ENCODE results near the gene PRR23E.

Gene PRR23E

GRCh38 chr3:127159543-127159942, 33.4 kb upstream of the PRR23E start:
- Histone ChIP-seq H3K27ac (ENCODE audit: extremely low read depth, low read depth, low read length) (no peak overlapping the region), H3K4me1 (ENCODE audit: control insufficient read depth, insufficient read depth, low read length) (no peaks in the 10 kb centered on the region), H3K9me3 (ENCODE audit: control insufficient read depth, insufficient read depth, low read depth, low read length) (no peaks in the 10 kb centered on the region), H3K36me3 (ENCODE audit: control insufficient read depth in 2 of 2, insufficient read depth in 1 of 2, low read length in 2 of 2) (no peaks in the 10 kb centered on the region), H3K4me3 (ENCODE audit: low read depth, low read length) (no peak overlapping the region)
- TF ChIP-seq ZNF707 (tag by site-specific recombination; IDR thresholded peaks at IDR 0.05) (no peak), KLF8 (tag by site-specific recombination; IDR thresholded peaks at IDR 0.05) (no peak), ZNF140 (tag by site-specific recombination; IDR thresholded peaks at IDR 0.05) (no peak), KLF9 (tag by site-specific recombination; IDR thresholded peaks at IDR 0.05; ENCODE audit: low read depth) (no peak), SP3 (tag by site-specific recombination; IDR thresholded peaks at IDR 0.05) (no peak), ZNF571 (tag by site-specific recombination; IDR thresholded peaks at IDR 0.05) (no peak), ZNF394 (tag by site-specific recombination; IDR thresholded peaks at IDR 0.05; ENCODE audit: borderline replicate concordance) (no peak), CTCF (tag by site-specific recombination; IDR thresholded peaks at IDR 0.05) (no peak), ZNF24 (tag by site-specific recombination; IDR thresholded peaks at IDR 0.05) (no peak), ZNF624 (tag by site-specific recombination; IDR thresholded peaks at IDR 0.05) (no peak)
- TF ChIP-seq, protein P1, sequence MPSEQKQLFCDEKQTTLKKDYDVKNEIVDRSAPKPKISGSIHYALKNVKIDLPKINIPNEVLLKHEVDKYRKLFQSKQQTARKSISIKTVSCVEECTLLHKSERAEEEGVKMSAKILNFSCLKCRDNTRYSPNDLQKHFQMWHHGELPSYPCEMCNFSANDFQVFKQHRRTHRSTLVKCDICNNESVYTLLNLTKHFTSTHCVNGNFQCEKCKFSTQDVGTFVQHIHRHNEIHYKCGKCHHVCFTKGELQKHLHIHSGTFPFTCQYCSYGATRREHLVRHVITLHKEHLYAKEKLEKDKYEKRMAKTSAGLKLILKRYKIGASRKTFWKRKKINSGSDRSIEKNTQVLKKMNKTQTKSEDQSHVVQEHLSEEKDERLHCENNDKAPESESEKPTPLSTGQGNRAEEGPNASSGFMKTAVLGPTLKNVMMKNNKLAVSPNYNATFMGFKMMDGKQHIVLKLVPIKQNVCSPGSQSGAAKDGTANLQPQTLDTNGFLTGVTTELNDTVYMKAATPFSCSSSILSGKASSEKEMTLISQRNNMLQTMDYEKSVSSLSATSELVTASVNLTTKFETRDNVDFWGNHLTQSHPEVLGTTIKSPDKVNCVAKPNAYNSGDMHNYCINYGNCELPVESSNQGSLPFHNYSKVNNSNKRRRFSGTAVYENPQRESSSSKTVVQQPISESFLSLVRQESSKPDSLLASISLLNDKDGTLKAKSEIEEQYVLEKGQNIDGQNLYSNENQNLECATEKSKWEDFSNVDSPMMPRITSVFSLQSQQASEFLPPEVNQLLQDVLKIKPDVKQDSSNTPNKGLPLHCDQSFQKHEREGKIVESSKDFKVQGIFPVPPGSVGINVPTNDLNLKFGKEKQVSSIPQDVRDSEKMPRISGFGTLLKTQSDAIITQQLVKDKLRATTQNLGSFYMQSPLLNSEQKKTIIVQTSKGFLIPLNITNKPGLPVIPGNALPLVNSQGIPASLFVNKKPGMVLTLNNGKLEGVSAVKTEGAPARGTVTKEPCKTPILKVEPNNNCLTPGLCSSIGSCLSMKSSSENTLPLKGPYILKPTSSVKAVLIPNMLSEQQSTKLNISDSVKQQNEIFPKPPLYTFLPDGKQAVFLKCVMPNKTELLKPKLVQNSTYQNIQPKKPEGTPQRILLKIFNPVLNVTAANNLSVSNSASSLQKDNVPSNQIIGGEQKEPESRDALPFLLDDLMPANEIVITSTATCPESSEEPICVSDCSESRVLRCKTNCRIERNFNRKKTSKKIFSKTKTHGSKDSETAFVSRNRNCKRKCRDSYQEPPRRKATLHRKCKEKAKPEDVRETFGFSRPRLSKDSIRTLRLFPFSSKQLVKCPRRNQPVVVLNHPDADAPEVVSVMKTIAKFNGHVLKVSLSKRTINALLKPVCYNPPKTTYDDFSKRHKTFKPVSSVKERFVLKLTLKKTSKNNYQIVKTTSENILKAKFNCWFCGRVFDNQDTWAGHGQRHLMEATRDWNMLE (tag by site-specific recombination; conservative IDR thresholded peaks at IDR 0.05; ENCODE audit: low read depth): no peak
- POLR2A ChIA-PET: no interaction called here
- CTCF ChIA-PET: no interaction called here

- Histone ChIP-seq H3K27ac (ENCODE audit: extremely low read depth, low read depth, low read length) (no peak overlapping the region), H3K9me3 (ENCODE audit: control insufficient read depth, insufficient read depth, low read depth, low read length) (no peaks in the 10 kb centered on the region), H3K4me1 (ENCODE audit: control insufficient read depth, insufficient read depth, low read length) (no peaks in the 10 kb centered on the region), H3K36me3 (ENCODE audit: control insufficient read depth in 2 of 2, insufficient read depth in 1 of 2, low read length in 2 of 2) (no peaks in the 10 kb centered on the region), H3K4me3 (ENCODE audit: low read depth, low read length) (no peak overlapping the region)
- ChIA-PET CTCF (no interaction called here), POLR2A (no interaction called here)
- TF ChIP-seq HOXA7 (CRISPR knock-in tag; IDR thresholded peaks at IDR 0.05; ENCODE audit: borderline replicate concordance) (no peak), ZNF560 (tag by site-specific recombination; IDR thresholded peaks at IDR 0.05; ENCODE audit: borderline replicate concordance) (no peak), ZXDB (tag by site-specific recombination; IDR thresholded peaks at IDR 0.05) (no peak), ZNF677 (tag by site-specific recombination; IDR thresholded peaks at IDR 0.05) (no peak), REPIN1 (tag by site-specific recombination; IDR thresholded peaks at IDR 0.05; ENCODE audit: low read depth) (no peak), ZNF701 (tag by site-specific recombination; IDR thresholded peaks at IDR 0.05) (no peak), ZBTB6 (tag by site-specific recombination; IDR thresholded peaks at IDR 0.05) (no peak), ZNF645 (tag by site-specific recombination; IDR thresholded peaks at IDR 0.05) (no peak), ZNF184 (tag by site-specific recombination; IDR thresholded peaks at IDR 0.05) (no peak), ZBTB26 (tag by site-specific recombination; optimal IDR thresholded peaks at IDR 0.05) (no peak), OVOL3 (tag by site-specific recombination; IDR thresholded peaks at IDR 0.05) (no peak), ZBTB21 (tag by site-specific recombination; IDR thresholded peaks at IDR 0.05) (no peak), TRIM28 (IDR thresholded peaks at IDR 0.05; ENCODE audit: borderline replicate concordance, low read length) (no peak), ZNF433 (tag by site-specific recombination; IDR thresholded peaks at IDR 0.05; ENCODE audit: low read depth) (no peak)
Measured at GRCh38 chr3:127161236-127161635, 31.7 kb upstream of the PRR23E start.

Data from HEK293 (cell line).